Smooth muscle cell (in vitro differentiated cells): ENCODE data around the gene SH3RF1. TPM values are rescaled to one million over a fixed set of nuclear protein-coding genes. Genes with fewer than 3 reads are reported as not detected.

Experiments
- DNase-seq: peaks from one replicate; lab custom pipeline; 2025; ENCODE audit not compliant: unreplicated experiment; lab: John Stamatoyannopoulos, UW
- H2AFZ ChIP-seq: fragments of 200-600 bp; sonication (generic); 2 replicates; pipeline ENCODE4 v1.6.0; 2016; ENCODE audit warnings: antibody characterized with exemption, low read depth, mild to moderate bottlenecking
- H3F3A ChIP-seq: fragments of 200-600 bp; sonication (generic); 2 replicates; pipeline ENCODE4 v1.6.0; 2017; ENCODE audit warnings: antibody characterized with exemption, low read depth
- H3K27ac ChIP-seq: fragments of 200-600 bp; sonication (generic); 2 replicates; pipeline ENCODE4 v1.5.1; 2016; ENCODE audit warnings: low read depth, mild to moderate bottlenecking
- H3K27me3 ChIP-seq: fragments of 200-600 bp; sonication (generic); 2 replicates; pipeline ENCODE4 v1.6.1; 2016; ENCODE audit warnings: low read depth, mild to moderate bottlenecking
- H3K36me3 ChIP-seq: fragments of 200-600 bp; sonication (generic); 2 replicates; pipeline ENCODE4 v1.5.1; 2016; ENCODE audit warnings: low read depth
- H3K4me1 ChIP-seq: fragments of 200-600 bp; sonication (generic); 2 replicates; pipeline ENCODE4 v1.5.1; 2016; ENCODE audit warnings: low read depth
- H3K4me2 ChIP-seq: fragments of 200-600 bp; sonication (generic); 2 replicates; pipeline ENCODE4 v1.6.0; 2016; ENCODE audit warnings: mild to moderate bottlenecking
- H3K4me3 ChIP-seq: fragments of 200-600 bp; sonication (generic); 2 replicates; pipeline ENCODE4 v1.5.1; 2016; ENCODE audit warnings: mild to moderate bottlenecking
- H3K79me2 ChIP-seq: fragments of 200-600 bp; sonication (generic); 2 replicates; pipeline ENCODE4 v1.6.0; 2016; ENCODE audit warnings: low read depth, mild to moderate bottlenecking
- H3K9ac ChIP-seq: fragments of 200-600 bp; sonication (generic); 2 replicates; pipeline ENCODE4 v1.6.0; 2016; ENCODE audit warnings: low read depth
- H3K9me3 ChIP-seq: fragments of 200-600 bp; sonication (generic); replicated peaks from 2 replicates; pipeline ENCODE4 v1.5.1; 2016; ENCODE audit warnings: low read depth
- H4K20me1 ChIP-seq: fragments of 200-600 bp; sonication (generic); 2 replicates; pipeline ENCODE4 v1.6.0; 2016; ENCODE audit warnings: low read depth
- CTCF ChIP-seq: fragments of 200-600 bp; sonication (generic); IDR thresholded peaks from 2 replicates; pipeline ENCODE4 v1.5.1; 2017; ENCODE audit warnings: borderline replicate concordance, mild to moderate bottlenecking, antibody characterized with exemption; ENCODE audit not compliant: insufficient read depth, poor library complexity, severe bottlenecking
- WGBS: methylation state at CpG from one replicate; pipeline ENCODE4 v1.1.7; 2016; ENCODE audit warnings: low lambda C conversion rate; 5-methylcytosine and 5-hydroxymethylcytosine counted together
- polyA plus RNA-seq: library from polyadenylated mRNA; unstranded; fragments of >200 nt; fragmentation: Nextera tagmentation; extraction: Ambion mirVana; gene quantifications from 2 replicates; pipeline ENCODE4 v1.2.1, GENCODE V29; 2016
- total RNA-seq: library from RNA; depleted of rRNA; stranded (reverse); fragments of >200 nt; gene quantifications from 2 replicates; pipeline ENCODE4 v1.2.3, GENCODE V29; 2014

The SH3RF1 gene
- total and polyA plus RNA-seq, 2 experiments from 2014 or later: 9.4 to 10.2 TPM

- no peaks in the 10 kb centered on the region for H3F3A ChIP-seq
- no peak for DNase-seq
- 52% methylated on average over 7 of the region's 7 CpGs for WGBS
- no peak overlapping the region for H3K4me2 ChIP-seq
- no peaks in the 10 kb centered on the region for H3K9me3 ChIP-seq
- H4K20me1 ChIP-seq: no peaks in the 10 kb centered on the region
- no peak overlapping the region for H2AFZ ChIP-seq
- H3K9ac ChIP-seq: no peak overlapping the region
- no peaks in the 10 kb centered on the region for H3K27me3 ChIP-seq
- H3K4me3 ChIP-seq: no peak overlapping the region
- H3K36me3 ChIP-seq: no peaks in the 10 kb centered on the region
- TF ChIP-seq CTCF: no peak
- no peaks in the 10 kb centered on the region for H3K79me2 ChIP-seq
- H3K27ac ChIP-seq: peak overlapping the region; percentile 87
- H3K4me1 ChIP-seq: peaks cover 24% of the 10 kb centered on the region
Observed at GRCh38 chr4:169071747-169072146, 199.0 kb downstream of the SH3RF1 start.

GRCh38 chr4:169070895-169071218 lies 199.9 kb downstream of the SH3RF1 start:
- H3K4me2 ChIP-seq: peak overlapping the region; percentile 59
- peak overlapping the region; percentile 87 for H3K27ac ChIP-seq
- DNase-seq: no peak
- H3K79me2 ChIP-seq: no peaks in the 10 kb centered on the region
- 61% methylated on average over 5 of the region's 5 CpGs for WGBS
- no peak for TF ChIP-seq CTCF
- H3F3A ChIP-seq: no peaks in the 10 kb centered on the region
- H3K9ac ChIP-seq: peak overlapping the region; percentile 2
- no peaks in the 10 kb centered on the region for H4K20me1 ChIP-seq
- H3K27me3 ChIP-seq: no peaks in the 10 kb centered on the region
- no peaks in the 10 kb centered on the region for H3K36me3 ChIP-seq
- H3K4me3 ChIP-seq: no peak overlapping the region
- H2AFZ ChIP-seq: no peak overlapping the region
- H3K9me3 ChIP-seq: no peaks in the 10 kb centered on the region
- H3K4me1 ChIP-seq: peaks cover 24% of the 10 kb centered on the region

- peak overlapping the region; percentile 2 for H3K9ac ChIP-seq
- H3K36me3 ChIP-seq: no peaks in the 10 kb centered on the region
- H3K27me3 ChIP-seq: no peaks in the 10 kb centered on the region
- no peak for TF ChIP-seq CTCF
- peak overlapping the region; percentile 87 for H3K27ac ChIP-seq
- no peaks in the 10 kb centered on the region for H3K9me3 ChIP-seq
- H3K79me2 ChIP-seq: no peaks in the 10 kb centered on the region
- no peaks in the 10 kb centered on the region for H4K20me1 ChIP-seq
- H3K4me2 ChIP-seq: peak overlapping the region; percentile 59
- no peak overlapping the region for H3K4me3 ChIP-seq
- DNase-seq: no peak
- H3F3A ChIP-seq: no peaks in the 10 kb centered on the region
- 14% methylated on average over 16 of the region's 16 CpGs for WGBS
- no peak overlapping the region for H2AFZ ChIP-seq
- H3K4me1 ChIP-seq: peaks cover 24% of the 10 kb centered on the region
Observed at GRCh38 chr4:169070071-169070894, 200.5 kb downstream of the SH3RF1 start.

- Histone ChIP-seq H3K27me3 (no peaks in the 10 kb centered on the region), H4K20me1 (no peaks in the 10 kb centered on the region), H3K4me3 (no peak overlapping the region), H2AFZ (no peak overlapping the region), H3K9ac (no peak overlapping the region), H3K36me3 (no peaks in the 10 kb centered on the region), H3K27ac (no peak overlapping the region), H3K9me3 (no peaks in the 10 kb centered on the region), H3K4me2 (no peak overlapping the region), H3F3A (no peaks in the 10 kb centered on the region), H3K79me2 (no peaks in the 10 kb centered on the region), H3K4me1 (peaks cover 24% of the 10 kb centered on the region)
- 84% methylated on average over 8 of the region's 8 CpGs for WGBS
- no peak for TF ChIP-seq CTCF
- DNase-seq: no peak
Observed at GRCh38 chr4:169068423-169068822, 202.3 kb downstream of the SH3RF1 start.
